ENCODE results near the gene SOCS2. TPM values are rescaled to one million over a fixed set of nuclear protein-coding genes. Genes with fewer than 3 reads are reported as not detected.

The SOCS2 gene
- total and polyA plus RNA-seq, 2 donors (not counting 3 experiments of a cell fraction or from before 2014, with no cell fraction given): 2.4 to 5.6 TPM

DNA sequence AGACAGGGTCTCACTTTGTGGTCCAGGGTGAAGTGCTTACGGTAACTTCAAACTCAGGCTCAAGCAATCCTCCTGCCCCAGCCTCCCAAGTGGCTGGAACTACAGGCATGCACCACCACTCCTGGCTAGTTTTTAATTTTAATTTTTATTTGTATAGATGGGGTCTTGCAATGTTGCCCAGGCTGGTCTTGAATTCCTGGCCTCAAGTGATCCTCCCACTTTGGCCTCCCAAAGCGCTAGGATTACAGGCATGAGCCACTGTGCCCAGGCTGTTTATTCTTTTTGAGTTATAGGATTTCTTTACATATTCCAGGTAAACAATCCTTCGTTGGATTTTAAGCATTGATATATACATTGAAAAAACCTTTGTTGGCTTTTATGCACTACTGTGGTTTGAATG, 26.7 kb downstream of the SOCS2 start:
- Histone ChIP-seq H4K20me1 (replicated peaks; ENCODE audit: control insufficient read depth, extremely low read depth, insufficient read depth, low read length) (no peaks in the 10 kb centered on the region), H3K4me2 (ENCODE audit: insufficient read depth, low read length) (no peak overlapping the region), H3K79me2 (ENCODE audit: control insufficient read depth, insufficient read depth, low read length) (no peaks in the 10 kb centered on the region), H3K27ac (ENCODE audit: insufficient read depth, low read depth, low read length) (no peak overlapping the region), H3K9me3 (replicated peaks; ENCODE audit: control insufficient read depth, insufficient read depth, low read length) (no peaks in the 10 kb centered on the region), H3K4me3 (replicated peaks in 1 of 3; ENCODE audit: insufficient read depth in 1 of 3, low read depth in 1 of 3, low read length in 3 of 3) (no peak overlapping the region), H3K9ac (replicated peaks; ENCODE audit: extremely low read depth, insufficient read depth, low read length) (no peak overlapping the region), H2AFZ (ENCODE audit: low read depth, low read length) (no peak overlapping the region), H3K36me3 (ENCODE audit: control insufficient read depth in 2 of 2, extremely low read depth in 1 of 2, insufficient read depth in 2 of 2, low read length in 2 of 2) (no peaks in the 10 kb centered on the region), H3K9me1 (replicated peaks; ENCODE audit: control insufficient read depth, extremely low read depth, insufficient read depth, low read length) (no peaks in the 10 kb centered on the region), H3K27me3 (ENCODE audit: control insufficient read depth in 2 of 2, insufficient read depth in 2 of 2, low read length in 2 of 2) (peaks cover 2 to 4% of the 10 kb centered on the region in 2 experiments), H3K4me1 (ENCODE audit: control insufficient read depth, extremely low read depth, insufficient read depth, low read length) (no peaks in the 10 kb centered on the region)
- FAIRE-seq (no peak), DNase-seq (ENCODE audit: low read depth, low spot score) (no peak)
- ChIA-PET CTCF (no interaction called here), POLR2A (no interaction called here)
- dilution Hi-C loops (cut with MboI; ENCODE audit: extremely low pct_ligation_motif_present, low sequenced_read_pairs): no loop called here
- intact Hi-C loops (cut with micrococcal nuclease): no loop called here
- no TSS peak for BruUV-seq (replicated peaks)
- no peak for TF ChIP-seq MAX (IDR thresholded peaks at IDR 0.05; ENCODE audit: insufficient read depth, insufficient read length)
- TF ChIP-seq MYC (IDR thresholded peaks at IDR 0.05; ENCODE audit: low read depth, low read length): no peak
- TF ChIP-seq FOS (IDR thresholded peaks at IDR 0.05; ENCODE audit: borderline replicate concordance, insufficient read depth, low read length): no peak
- TF ChIP-seq, protein P1, sequence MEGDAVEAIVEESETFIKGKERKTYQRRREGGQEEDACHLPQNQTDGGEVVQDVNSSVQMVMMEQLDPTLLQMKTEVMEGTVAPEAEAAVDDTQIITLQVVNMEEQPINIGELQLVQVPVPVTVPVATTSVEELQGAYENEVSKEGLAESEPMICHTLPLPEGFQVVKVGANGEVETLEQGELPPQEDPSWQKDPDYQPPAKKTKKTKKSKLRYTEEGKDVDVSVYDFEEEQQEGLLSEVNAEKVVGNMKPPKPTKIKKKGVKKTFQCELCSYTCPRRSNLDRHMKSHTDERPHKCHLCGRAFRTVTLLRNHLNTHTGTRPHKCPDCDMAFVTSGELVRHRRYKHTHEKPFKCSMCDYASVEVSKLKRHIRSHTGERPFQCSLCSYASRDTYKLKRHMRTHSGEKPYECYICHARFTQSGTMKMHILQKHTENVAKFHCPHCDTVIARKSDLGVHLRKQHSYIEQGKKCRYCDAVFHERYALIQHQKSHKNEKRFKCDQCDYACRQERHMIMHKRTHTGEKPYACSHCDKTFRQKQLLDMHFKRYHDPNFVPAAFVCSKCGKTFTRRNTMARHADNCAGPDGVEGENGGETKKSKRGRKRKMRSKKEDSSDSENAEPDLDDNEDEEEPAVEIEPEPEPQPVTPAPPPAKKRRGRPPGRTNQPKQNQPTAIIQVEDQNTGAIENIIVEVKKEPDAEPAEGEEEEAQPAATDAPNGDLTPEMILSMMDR (IDR thresholded peaks at IDR 0.05; ENCODE audit: extremely low read depth in 1 of 2, insufficient read depth in 1 of 2, low read depth in 1 of 2, low read length in 2 of 2): no peak
- no peak for TF ChIP-seq POLR2A (IDR thresholded peaks at IDR 0.05; ENCODE audit: low read depth, low read length)
- TF ChIP-seq JUN (IDR thresholded peaks at IDR 0.05; ENCODE audit: borderline replicate concordance, insufficient read depth, insufficient read length, low read depth): no peak
- TF ChIP-seq EZH2 (IDR thresholded peaks at IDR 0.05; ENCODE audit: borderline replicate concordance, low read depth, low read length, severe bottlenecking): no peak
- no peak for TF ChIP-seq POLR2AphosphoS5 (IDR thresholded peaks at IDR 0.05; ENCODE audit: insufficient read depth, low read depth, low read length)
- TF ChIP-seq GATA2 (IDR thresholded peaks at IDR 0.05; ENCODE audit: insufficient read depth, insufficient read length, low read depth, low read length): no peak

Data from endothelial cell of umbilical vein (primary cell).